DND-41 (cell line): ENCODE data around the gene GRM5.

Experiments
- ATAC-seq: fragments of 200-7000 bp; cut with Tn5 transposase; 3 replicates; pipeline ENCODE4 v1.9.1; 2021; ENCODE audit warnings: low read depth; ENCODE audit not compliant: insufficient read depth
- DNase-seq: peaks from one replicate; pipeline ENCODE4 v3.0.0-alpha.2; 2020
- H2AFZ ChIP-seq: 2 replicates; pipeline ENCODE4 v1.6.0; 2012; ENCODE audit warnings: low read depth, low read length
- H3K27ac ChIP-seq: 2 replicates; pipeline ENCODE4 v1.5.1; 2012; ENCODE audit warnings: low read length, inconsistent platforms
- H3K27me3 ChIP-seq: fragments of 200-600 bp; sonication (generic); 2 replicates; pipeline ENCODE4 v1.6.0; 2012; ENCODE audit warnings: low read length, mild to moderate bottlenecking, inconsistent platforms; ENCODE audit not compliant: insufficient read depth, poor library complexity
- H3K36me3 ChIP-seq: 2 replicates; pipeline ENCODE4 v1.5.1; 2012; ENCODE audit warnings: low read length, inconsistent platforms; ENCODE audit not compliant: insufficient read depth
- H3K4me1 ChIP-seq: 2 replicates; pipeline ENCODE4 v1.5.1; 2012; ENCODE audit warnings: mild to moderate bottlenecking, low read length; ENCODE audit not compliant: insufficient read depth
- H3K4me2 ChIP-seq: 2 replicates; pipeline ENCODE4 v1.6.0; 2012; ENCODE audit warnings: mild to moderate bottlenecking, moderate library complexity, low read length, inconsistent platforms; ENCODE audit not compliant: insufficient read depth
- H3K4me3 ChIP-seq, 2 experiments: fragments of 200-600 bp in 1 of 2; shearing (Covaris generic) in 1 of 2; 2 replicates each; pipeline ENCODE4 v1.5.1; 2012 to 2016; ENCODE audit warnings: inconsistent platforms in 2 of 2, low read length in 2 of 2, mild to moderate bottlenecking in 2 of 2, low read depth in 1 of 2, moderate library complexity in 1 of 2
- H3K79me2 ChIP-seq: 2 replicates; pipeline ENCODE4 v1.6.0; 2012; ENCODE audit warnings: low read length, inconsistent platforms; ENCODE audit not compliant: insufficient read depth
- H3K9ac ChIP-seq: 2 replicates; pipeline ENCODE4 v1.6.0; 2012; ENCODE audit warnings: low read depth, mild to moderate bottlenecking, inconsistent platforms, low read length, moderate library complexity
- H3K9me3 ChIP-seq: 2 replicates; pipeline ENCODE4 v1.5.1; 2012; ENCODE audit warnings: low read length, moderate library complexity, mild to moderate bottlenecking, inconsistent platforms; ENCODE audit not compliant: insufficient read depth, severe bottlenecking
- H4K20me1 ChIP-seq: 2 replicates; pipeline ENCODE4 v1.6.0; 2012; ENCODE audit warnings: low read length; ENCODE audit not compliant: insufficient read depth
- CTCF ChIP-seq: IDR thresholded peaks from 2 replicates; pipeline ENCODE4 v1.5.1; 2012; ENCODE audit warnings: borderline replicate concordance, low read length, moderate library complexity, mild to moderate bottlenecking; ENCODE audit not compliant: poor library complexity, severe bottlenecking; ENCODE audit errors: extremely low read depth
- EZH2 ChIP-seq: IDR thresholded peaks from 3 replicates; pipeline ENCODE4 v1.6.1; 2012; ENCODE audit warnings: borderline replicate concordance, low read depth, mild to moderate bottlenecking, moderate library complexity, low read length, inconsistent platforms; ENCODE audit not compliant: severe bottlenecking

GRM5 gene

GRCh38 chr11:88482871-88483301 is 582.9 kb downstream of the GRM5 start:
- no peak overlapping the region for H2AFZ ChIP-seq
- H3K27me3 ChIP-seq = no peaks in the 10 kb centered on the region
- ATAC-seq (no peak), DNase-seq (no peak)
- H3K4me3 ChIP-seq = no peak overlapping the region
- H3K9ac ChIP-seq = no peak overlapping the region
- TF ChIP-seq CTCF (no peak), EZH2 (no peak)
- H4K20me1 ChIP-seq = no peaks in the 10 kb centered on the region
- H3K9me3 ChIP-seq = no peaks in the 10 kb centered on the region
- no peaks in the 10 kb centered on the region for H3K36me3 ChIP-seq
- no peaks in the 10 kb centered on the region for H3K4me1 ChIP-seq
- no peak overlapping the region for H3K27ac ChIP-seq
- no peaks in the 10 kb centered on the region for H3K79me2 ChIP-seq
- no peak overlapping the region for H3K4me2 ChIP-seq

GRCh38 chr11:88480223-88480622 is 585.6 kb downstream of the GRM5 start:
- H3K9ac ChIP-seq = no peak overlapping the region
- no peaks in the 10 kb centered on the region for H3K4me1 ChIP-seq
- H3K4me2 ChIP-seq = no peak overlapping the region
- ATAC-seq (no peak), DNase-seq (no peak)
- H4K20me1 ChIP-seq = no peaks in the 10 kb centered on the region
- H3K4me3 ChIP-seq = no peak overlapping the region
- H3K27me3 ChIP-seq = no peaks in the 10 kb centered on the region
- no peak overlapping the region for H3K27ac ChIP-seq
- no peak overlapping the region for H2AFZ ChIP-seq
- H3K79me2 ChIP-seq = no peaks in the 10 kb centered on the region
- no peaks in the 10 kb centered on the region for H3K36me3 ChIP-seq
- no peaks in the 10 kb centered on the region for H3K9me3 ChIP-seq
- TF ChIP-seq EZH2 (no peak), CTCF (no peak)

- TF ChIP-seq CTCF = no peak
- TF ChIP-seq EZH2 = no peak
- Histone ChIP-seq H3K36me3 (no peaks in the 10 kb centered on the region), H3K4me1 (no peaks in the 10 kb centered on the region), H3K4me3 (no peak overlapping the region), H3K27me3 (no peaks in the 10 kb centered on the region), H3K4me2 (no peak overlapping the region), H4K20me1 (no peaks in the 10 kb centered on the region), H2AFZ (no peak overlapping the region), H3K79me2 (no peaks in the 10 kb centered on the region), H3K9ac (no peak overlapping the region), H3K9me3 (no peaks in the 10 kb centered on the region), H3K27ac (no peak overlapping the region)
- no peak for ATAC-seq
- DNase-seq = no peak
Measured at GRCh38 chr11:88478136-88478815, 587.5 kb downstream of the GRM5 start.
